Right atrium auricular region (tissue), 2 donors: ENCODE results near the gene CD200. TPM values are rescaled to one million over a fixed set of nuclear protein-coding genes. Genes with fewer than 3 reads are reported as not detected.

ENCODE experiments used
- DNase-seq: peaks from one replicate; pipeline ENCODE4 v3.0.0-alpha.2; 2019; ENCODE audit warnings: low spot score
- H3K27ac ChIP-seq, 2 donors: fragments of 200-600 bp; sonication (generic); 1 replicate in 1 of 2; 2 replicates in 1 of 2; pipeline ENCODE4 v1.5.1; 2016 to 2019
- H3K27me3 ChIP-seq, 2 donors: fragments of 200-600 bp; sonication (generic); one replicate each; pipeline versions ENCODE4 v1.5.1 to v1.6.0; 2017 to 2019
- H3K36me3 ChIP-seq: fragments of 200-600 bp; sonication (generic); one replicate; pipeline ENCODE4 v1.5.1; 2016
- H3K4me1 ChIP-seq, 2 donors: fragments of 200-600 bp; sonication (generic); one replicate each; pipeline versions ENCODE4 v1.5.1 to v1.6.0; 2017 to 2019
- H3K4me3 ChIP-seq, 2 donors: fragments of 200-600 bp; sonication (generic); 1 replicate in 1 of 2; 2 replicates in 1 of 2; pipeline ENCODE4 v1.5.1; 2017 to 2019; ENCODE audit warnings: mild to moderate bottlenecking in 1 of 2, moderate library complexity in 1 of 2
- H3K9me3 ChIP-seq, 2 donors: fragments of 200-600 bp; sonication (generic); one replicate each; pipeline ENCODE4 v1.5.1; 2019
- total RNA-seq, 2 donors: library from RNA; depleted of rRNA; stranded (reverse); fragments of >200 nt; gene quantifications; one replicate each; pipeline ENCODE4 v1.1.0, GENCODE V29; 2016
- TF ChIP-seq, protein P1 (sequence below), 2 donors: fragments of 200-600 bp; sonication (generic); IDR thresholded peaks; one replicate each; pipeline ENCODE4 v1.5.1; 2019; ENCODE audit warnings: antibody characterized with exemption in 2 of 2

Gene CD200
- total RNA-seq, 2 donors from 2014 or later: 5.7 to 12.1 TPM

DNA sequence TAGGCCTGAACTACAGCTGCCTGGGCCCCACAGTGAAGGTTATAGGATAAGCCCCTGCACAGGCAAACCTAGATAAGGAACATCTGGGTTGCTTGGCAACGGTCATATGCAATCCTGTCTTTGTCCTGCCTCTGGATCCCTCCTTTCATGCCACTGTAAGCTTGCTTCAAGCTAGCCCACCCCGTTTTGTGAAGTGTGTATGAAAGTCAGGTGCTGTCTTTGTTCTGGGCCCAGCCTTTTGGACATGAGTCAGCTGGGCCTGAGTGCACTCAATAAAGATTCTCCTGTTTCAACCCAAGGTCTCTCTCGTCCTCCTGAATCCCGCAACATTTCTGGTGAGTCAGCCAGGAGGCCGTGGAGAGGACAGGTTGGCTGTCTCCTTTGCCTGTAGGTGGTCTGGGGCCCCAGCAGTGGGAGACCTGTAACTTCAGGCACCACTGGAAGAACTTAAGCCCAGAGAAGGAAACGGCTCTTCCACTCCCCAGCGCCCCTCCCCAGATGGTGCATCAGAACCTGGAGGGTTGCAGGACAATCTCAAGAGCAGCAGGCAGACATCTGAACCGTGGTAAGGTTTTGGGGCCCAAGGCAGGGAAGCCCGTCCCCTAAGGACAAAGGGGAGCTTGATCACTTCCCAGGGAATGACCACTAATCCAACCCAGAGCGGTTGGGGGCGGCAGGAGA is 30.7 kb upstream of the CD200 start:
- H3K4me3 ChIP-seq: peak overlapping the region in 1 of 2 donors; percentile 51
- TF ChIP-seq, protein P1, sequence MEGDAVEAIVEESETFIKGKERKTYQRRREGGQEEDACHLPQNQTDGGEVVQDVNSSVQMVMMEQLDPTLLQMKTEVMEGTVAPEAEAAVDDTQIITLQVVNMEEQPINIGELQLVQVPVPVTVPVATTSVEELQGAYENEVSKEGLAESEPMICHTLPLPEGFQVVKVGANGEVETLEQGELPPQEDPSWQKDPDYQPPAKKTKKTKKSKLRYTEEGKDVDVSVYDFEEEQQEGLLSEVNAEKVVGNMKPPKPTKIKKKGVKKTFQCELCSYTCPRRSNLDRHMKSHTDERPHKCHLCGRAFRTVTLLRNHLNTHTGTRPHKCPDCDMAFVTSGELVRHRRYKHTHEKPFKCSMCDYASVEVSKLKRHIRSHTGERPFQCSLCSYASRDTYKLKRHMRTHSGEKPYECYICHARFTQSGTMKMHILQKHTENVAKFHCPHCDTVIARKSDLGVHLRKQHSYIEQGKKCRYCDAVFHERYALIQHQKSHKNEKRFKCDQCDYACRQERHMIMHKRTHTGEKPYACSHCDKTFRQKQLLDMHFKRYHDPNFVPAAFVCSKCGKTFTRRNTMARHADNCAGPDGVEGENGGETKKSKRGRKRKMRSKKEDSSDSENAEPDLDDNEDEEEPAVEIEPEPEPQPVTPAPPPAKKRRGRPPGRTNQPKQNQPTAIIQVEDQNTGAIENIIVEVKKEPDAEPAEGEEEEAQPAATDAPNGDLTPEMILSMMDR (IDR thresholded peaks at IDR 0.05): no peak
- H3K36me3 ChIP-seq: no peaks in the 10 kb centered on the region
- H3K27ac ChIP-seq: no peak overlapping the region
- no peak for DNase-seq
- no peaks in the 10 kb centered on the region for H3K9me3 ChIP-seq
- H3K4me1 ChIP-seq: peaks cover 0 to 13% of the 10 kb centered on the region in 2 donors
- H3K27me3 ChIP-seq: no peaks in the 10 kb centered on the region

DNA sequence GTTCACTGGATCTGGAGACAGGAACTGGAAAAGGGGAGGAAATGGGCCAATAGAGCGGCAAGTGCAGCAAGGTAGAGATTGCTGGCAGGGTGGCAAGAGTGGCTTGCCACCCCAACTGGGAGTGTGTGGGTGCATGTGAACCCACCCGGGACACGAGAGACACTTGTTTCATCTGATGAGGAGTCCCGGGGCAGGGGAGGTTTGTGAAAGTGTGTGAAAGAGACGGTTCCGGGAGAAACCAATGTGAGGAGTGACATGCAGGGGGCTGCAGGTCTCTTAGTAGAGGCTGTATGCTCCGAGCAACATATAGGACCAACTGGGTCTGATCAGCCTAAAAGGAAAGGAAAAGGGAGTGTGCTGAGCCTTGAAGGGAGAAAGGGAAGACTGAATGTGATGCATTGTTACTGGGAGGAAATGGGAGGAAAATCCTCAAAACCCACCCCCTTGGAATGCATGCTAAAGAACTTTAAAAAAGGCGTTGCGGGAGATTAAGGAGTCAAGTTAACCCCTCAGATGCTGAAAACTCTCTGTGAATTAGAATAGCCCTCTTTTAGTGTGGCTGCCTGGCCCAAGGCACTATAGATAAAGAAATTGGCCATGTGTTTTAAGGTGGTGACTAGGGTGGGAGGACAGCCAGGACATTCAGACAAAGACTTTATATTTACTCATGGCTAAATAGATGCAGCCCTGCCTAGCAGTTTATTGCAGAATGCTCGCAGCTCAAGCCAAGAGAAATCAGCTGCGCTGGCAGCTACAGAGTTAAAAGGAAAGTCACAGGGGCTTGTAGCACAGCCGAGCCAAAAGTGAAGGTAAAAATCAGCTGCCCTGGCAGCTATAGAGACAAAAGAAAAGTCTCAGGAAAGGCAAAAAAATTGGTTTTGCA is 29.8 kb upstream of the CD200 start:
- no peaks in the 10 kb centered on the region for H3K27me3 ChIP-seq
- TF ChIP-seq, protein P1 (IDR thresholded peaks at IDR 0.05): no peak
- no peak for DNase-seq
- no peaks in the 10 kb centered on the region for H3K36me3 ChIP-seq
- H3K4me1 ChIP-seq: peaks cover 0 to 13% of the 10 kb centered on the region in 2 donors
- H3K9me3 ChIP-seq: no peaks in the 10 kb centered on the region
- peak overlapping the region in 1 of 2 donors; percentile 15 for H3K27ac ChIP-seq
- peak overlapping the region; percentile 34 to 51 for H3K4me3 ChIP-seq

- Histone ChIP-seq H3K36me3 (no peaks in the 10 kb centered on the region), H3K4me3 (peak overlapping the region; percentile 34 to 51), H3K27ac (peak overlapping the region in 1 of 2 donors; percentile 15), H3K27me3 (no peaks in the 10 kb centered on the region), H3K9me3 (no peaks in the 10 kb centered on the region), H3K4me1 (peaks cover 0 to 13% of the 10 kb centered on the region in 2 donors)
- no peak for DNase-seq
- TF ChIP-seq, protein P1 (IDR thresholded peaks at IDR 0.05): no peak
Measured at GRCh38 chr3:112303764-112304325, 29.1 kb upstream of the CD200 start.

DNA sequence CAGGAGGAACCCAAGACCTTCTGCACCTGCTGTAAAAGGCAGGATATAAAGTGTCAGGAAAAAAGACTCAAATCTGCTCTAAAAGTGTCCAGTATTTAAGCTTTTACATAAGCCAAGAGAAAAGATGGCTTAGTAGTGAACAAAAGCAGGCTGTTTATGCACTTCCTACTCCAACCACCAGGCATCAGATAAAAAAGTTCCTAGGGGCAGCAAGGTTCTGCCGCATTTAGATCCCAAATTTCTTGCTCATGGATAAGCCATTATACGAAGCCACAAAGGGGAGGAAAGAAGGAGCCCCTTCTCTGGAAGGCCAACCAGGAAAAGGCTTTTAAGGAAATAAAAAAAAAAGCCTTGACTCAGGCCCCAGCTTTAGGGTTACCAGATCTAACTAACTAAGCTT is 28.3 kb upstream of the CD200 start:
- TF ChIP-seq, protein P1 (IDR thresholded peaks at IDR 0.05): peak; percentile 28 to 42
- DNase-seq: no peak
- peaks cover 0 to 13% of the 10 kb centered on the region in 2 donors for H3K4me1 ChIP-seq
- no peaks in the 10 kb centered on the region for H3K27me3 ChIP-seq
- H3K36me3 ChIP-seq: no peaks in the 10 kb centered on the region
- peak overlapping the region in 1 of 2 donors; percentile 51 for H3K4me3 ChIP-seq
- H3K9me3 ChIP-seq: no peaks in the 10 kb centered on the region
- H3K27ac ChIP-seq: no peak overlapping the region

DNA sequence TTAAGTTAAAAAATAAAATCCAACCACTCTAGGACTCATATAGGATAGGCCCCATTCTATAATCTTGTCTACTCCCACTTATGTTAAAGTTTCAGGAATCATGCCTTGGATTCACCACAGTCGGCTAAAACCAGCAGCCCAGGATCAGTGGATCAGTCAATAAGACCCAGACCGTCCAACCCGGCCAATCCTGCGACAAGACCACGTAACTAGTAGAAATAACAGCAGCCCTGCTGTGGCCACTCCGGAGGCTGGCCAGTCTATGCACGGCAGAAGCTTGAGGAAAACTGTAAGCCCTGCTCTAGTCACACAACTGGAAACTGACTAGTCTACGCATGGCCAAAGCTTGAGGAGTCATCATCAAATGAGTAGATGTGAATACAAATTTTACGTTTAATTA is 26.1 kb upstream of the CD200 start:
- Histone ChIP-seq H3K4me3 (no peak overlapping the region), H3K27me3 (no peaks in the 10 kb centered on the region), H3K36me3 (no peaks in the 10 kb centered on the region), H3K27ac (no peak overlapping the region), H3K4me1 (peaks cover 0 to 13% of the 10 kb centered on the region in 2 donors), H3K9me3 (no peaks in the 10 kb centered on the region)
- DNase-seq: no peak
- TF ChIP-seq, protein P1 (IDR thresholded peaks at IDR 0.05): no peak
